Ishikawa (cell line): ENCODE data around the gene NOD2.

Experiments
- CEBPB ChIP-seq: IDR thresholded peaks from 2 replicates; pipeline ENCODE4 v1.6.1; 2012
- CREB1 ChIP-seq: IDR thresholded peaks from 2 replicates; pipeline ENCODE4 v1.6.1; 2012; ENCODE audit warnings: low read depth
- EGR1 ChIP-seq: IDR thresholded peaks from 2 replicates; pipeline ENCODE4 v1.6.1; 2012
- EP300 ChIP-seq: IDR thresholded peaks from 2 replicates; pipeline ENCODE4 v1.6.1; 2012; ENCODE audit warnings: borderline replicate concordance
- FOXM1 ChIP-seq: IDR thresholded peaks from 2 replicates; pipeline ENCODE4 v1.6.1; 2012; ENCODE audit warnings: low read depth, borderline replicate concordance
- MAX ChIP-seq: IDR thresholded peaks from 2 replicates; pipeline ENCODE4 v1.6.1; 2012
- NFIC ChIP-seq: IDR thresholded peaks from 2 replicates; pipeline ENCODE4 v1.6.1; 2012
- RAD21 ChIP-seq: IDR thresholded peaks from 2 replicates; pipeline ENCODE4 v1.6.1; 2012; ENCODE audit warnings: low read depth
- TAF1 ChIP-seq: IDR thresholded peaks from 2 replicates; pipeline ENCODE4 v1.6.1; 2012; ENCODE audit warnings: low read depth, mild to moderate bottlenecking
- TCF12 ChIP-seq: IDR thresholded peaks from 2 replicates; pipeline ENCODE4 v1.6.1; 2012; ENCODE audit warnings: low read depth
- TEAD4 ChIP-seq: IDR thresholded peaks from 2 replicates; pipeline ENCODE4 v1.6.1; 2012
- YY1 ChIP-seq: IDR thresholded peaks from 2 replicates; pipeline ENCODE4 v1.6.1; 2012; ENCODE audit warnings: low read depth
- ZBTB7A ChIP-seq: IDR thresholded peaks from 2 replicates; pipeline ENCODE4 v1.6.1; 2012; ENCODE audit warnings: low read depth
- TF ChIP-seq, protein P1 (sequence below): IDR thresholded peaks from 2 replicates; pipeline ENCODE4 v1.6.1; 2012
- TF ChIP-seq, protein P2 (sequence below): IDR thresholded peaks from 2 replicates; pipeline ENCODE4 v1.6.1; 2012; ENCODE audit warnings: low read depth, mild to moderate bottlenecking

Gene NOD2

DNA sequence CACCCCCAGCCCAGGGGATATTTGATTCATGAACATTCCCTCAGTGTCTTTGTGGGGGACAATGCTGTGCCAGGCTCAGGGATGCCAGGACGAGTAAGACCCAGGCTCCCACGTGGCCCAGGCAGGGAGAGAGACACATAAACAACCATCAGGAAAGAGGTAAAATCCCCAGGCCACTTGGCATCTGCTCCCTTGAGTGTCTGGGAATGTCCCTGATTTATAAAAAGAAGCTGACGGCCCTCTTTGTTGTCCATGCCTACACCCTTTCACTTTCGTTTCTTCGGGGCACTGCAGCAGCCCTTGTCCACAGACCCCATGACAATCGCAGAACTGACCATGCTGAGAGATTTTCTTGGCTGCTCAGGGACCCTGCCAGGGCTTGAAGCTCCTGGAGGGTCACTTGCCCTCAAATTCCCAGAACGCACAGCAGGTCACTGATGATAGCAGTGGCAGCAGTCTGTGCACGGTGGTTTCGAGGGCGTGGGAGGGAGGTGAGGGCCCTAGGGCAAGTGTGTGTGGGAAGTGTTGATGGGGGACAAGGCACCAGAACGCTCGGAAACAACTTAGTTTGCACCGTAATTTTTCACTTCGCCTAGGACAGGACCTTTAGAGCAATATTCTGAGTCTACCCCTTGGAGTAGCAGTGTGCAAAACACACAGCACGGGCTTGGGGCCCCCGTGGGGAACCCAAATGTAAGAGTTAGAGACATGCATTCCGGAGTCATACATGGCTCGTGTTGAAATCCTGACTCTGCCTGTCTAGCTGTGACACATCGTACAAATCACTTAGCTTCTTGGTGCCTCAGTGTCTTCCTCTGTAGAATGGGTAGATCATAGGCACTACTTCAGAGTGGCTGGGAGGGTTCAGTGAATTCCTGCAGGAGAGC is 4.7 kb downstream of the NOD2 start:
- TF ChIP-seq, protein P1, sequence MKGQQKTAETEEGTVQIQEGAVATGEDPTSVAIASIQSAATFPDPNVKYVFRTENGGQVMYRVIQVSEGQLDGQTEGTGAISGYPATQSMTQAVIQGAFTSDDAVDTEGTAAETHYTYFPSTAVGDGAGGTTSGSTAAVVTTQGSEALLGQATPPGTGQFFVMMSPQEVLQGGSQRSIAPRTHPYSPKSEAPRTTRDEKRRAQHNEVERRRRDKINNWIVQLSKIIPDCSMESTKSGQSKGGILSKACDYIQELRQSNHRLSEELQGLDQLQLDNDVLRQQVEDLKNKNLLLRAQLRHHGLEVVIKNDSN: no peak
- TF ChIP-seq EP300 (no peak), MAX (no peak)

GRCh38 chr16:50699326-50700159 is 6.1 kb downstream of the NOD2 start:
- TF ChIP-seq TCF12: no peak
- no peak for TF ChIP-seq YY1
- no peak for TF ChIP-seq ZBTB7A
- TF ChIP-seq, protein P1: no peak
- TF ChIP-seq FOXM1: no peak
- no peak for TF ChIP-seq TEAD4
- TF ChIP-seq NFIC: no peak
- TF ChIP-seq, protein P2, sequence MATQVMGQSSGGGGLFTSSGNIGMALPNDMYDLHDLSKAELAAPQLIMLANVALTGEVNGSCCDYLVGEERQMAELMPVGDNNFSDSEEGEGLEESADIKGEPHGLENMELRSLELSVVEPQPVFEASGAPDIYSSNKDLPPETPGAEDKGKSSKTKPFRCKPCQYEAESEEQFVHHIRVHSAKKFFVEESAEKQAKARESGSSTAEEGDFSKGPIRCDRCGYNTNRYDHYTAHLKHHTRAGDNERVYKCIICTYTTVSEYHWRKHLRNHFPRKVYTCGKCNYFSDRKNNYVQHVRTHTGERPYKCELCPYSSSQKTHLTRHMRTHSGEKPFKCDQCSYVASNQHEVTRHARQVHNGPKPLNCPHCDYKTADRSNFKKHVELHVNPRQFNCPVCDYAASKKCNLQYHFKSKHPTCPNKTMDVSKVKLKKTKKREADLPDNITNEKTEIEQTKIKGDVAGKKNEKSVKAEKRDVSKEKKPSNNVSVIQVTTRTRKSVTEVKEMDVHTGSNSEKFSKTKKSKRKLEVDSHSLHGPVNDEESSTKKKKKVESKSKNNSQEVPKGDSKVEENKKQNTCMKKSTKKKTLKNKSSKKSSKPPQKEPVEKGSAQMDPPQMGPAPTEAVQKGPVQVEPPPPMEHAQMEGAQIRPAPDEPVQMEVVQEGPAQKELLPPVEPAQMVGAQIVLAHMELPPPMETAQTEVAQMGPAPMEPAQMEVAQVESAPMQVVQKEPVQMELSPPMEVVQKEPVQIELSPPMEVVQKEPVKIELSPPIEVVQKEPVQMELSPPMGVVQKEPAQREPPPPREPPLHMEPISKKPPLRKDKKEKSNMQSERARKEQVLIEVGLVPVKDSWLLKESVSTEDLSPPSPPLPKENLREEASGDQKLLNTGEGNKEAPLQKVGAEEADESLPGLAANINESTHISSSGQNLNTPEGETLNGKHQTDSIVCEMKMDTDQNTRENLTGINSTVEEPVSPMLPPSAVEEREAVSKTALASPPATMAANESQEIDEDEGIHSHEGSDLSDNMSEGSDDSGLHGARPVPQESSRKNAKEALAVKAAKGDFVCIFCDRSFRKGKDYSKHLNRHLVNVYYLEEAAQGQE: no peak
- TF ChIP-seq RAD21: no peak
- no peak for TF ChIP-seq TAF1
- no peak for TF ChIP-seq CEBPB
- no peak for TF ChIP-seq MAX
- TF ChIP-seq EP300: no peak
- TF ChIP-seq EGR1: no peak
- no peak for TF ChIP-seq CREB1

GRCh38 chr16:50702725-50703124 is 9.3 kb downstream of the NOD2 start:
- no peak for TF ChIP-seq ZBTB7A
- no peak for TF ChIP-seq RAD21
- TF ChIP-seq, protein P1: no peak
- TF ChIP-seq TCF12: no peak
- no peak for TF ChIP-seq YY1
- TF ChIP-seq EP300: no peak
- TF ChIP-seq CREB1: no peak
- TF ChIP-seq EGR1: no peak
- TF ChIP-seq MAX: no peak
- TF ChIP-seq, protein P2: no peak
- no peak for TF ChIP-seq NFIC
- no peak for TF ChIP-seq CEBPB
- no peak for TF ChIP-seq FOXM1
- no peak for TF ChIP-seq TEAD4
- TF ChIP-seq TAF1: no peak

- TF ChIP-seq EGR1 (no peak), YY1 (no peak), EP300 (no peak), NFIC (no peak), FOXM1 (no peak), TCF12 (no peak), TAF1 (no peak), ZBTB7A (no peak), MAX (no peak)
- TF ChIP-seq, protein P2: no peak
- TF ChIP-seq, protein P1: no peak
Measured at GRCh38 chr16:50704245-50704644, 10.8 kb downstream of the NOD2 start.
